ENCODE results near the gene GCSAM. TPM values are rescaled to one million over a fixed set of nuclear protein-coding genes. Genes with fewer than 3 reads are reported as not detected.
A peak's percentile ranks its signal among the peaks of the same experiment; 100 is the strongest.

GCSAM gene
- total RNA-seq, result under 1 TPM; 0.06 to 0.63 TPM
- polyA plus RNA-seq (ENCODE audit: insufficient read depth, low read depth, low replicate concordance), result 0.42 TPM
- long read RNA-seq, donor 1, result 0 reads
- long read RNA-seq, donor 2, result 0 reads

- no peak for TF ChIP-seq CTCF (IDR thresholded peaks at IDR 0.05)
- no peak for TF ChIP-seq POLR2A (IDR thresholded peaks at IDR 0.05)
- intact Hi-C loops (cut with DNase I; ENCODE audit: low total_unique reads), result no loop called here
- H3K9me3 ChIP-seq, result no peaks in the 10 kb centered on the region
- 49 to 74% methylated on average over 5 of the region's 5 CpGs for WGBS, 2 donors
- H3K27me3 ChIP-seq, result no peaks in the 10 kb centered on the region
- H3K36me3 ChIP-seq (ENCODE audit: low read depth, missing control alignments), result no peaks in the 10 kb centered on the region
- no peak within 1 kb of the TSS for H3K4me3 ChIP-seq
- H3K27ac ChIP-seq, result no peak within 1 kb of the TSS
- H3K4me1 ChIP-seq, result peaks cover 3% of the 10 kb centered on the region
- DNase-seq, result peak; percentile 30
Observed at GRCh38 chr3:112132975-112133448, at the start of gene GCSAM. GCSAM (minus strand) TSS chr3:112133248; CDS start chr3:112133120, 128 bp downstream.

GRCh38 chr3:112175646-112176045 lies 42.6 kb upstream of the GCSAM start:
- intact Hi-C loops (cut with DNase I; ENCODE audit: low total_unique reads), result no loop called here
- Histone ChIP-seq H3K36me3 (ENCODE audit: low read depth, missing control alignments) (no peaks in the 10 kb centered on the region), H3K27ac (no peak overlapping the region), H3K9me3 (no peaks in the 10 kb centered on the region), H3K27me3 (no peaks in the 10 kb centered on the region), H3K4me1 (no peaks in the 10 kb centered on the region), H3K4me3 (no peak overlapping the region)
- no peak for DNase-seq
- TF ChIP-seq POLR2A (IDR thresholded peaks at IDR 0.05), result no peak
- no peak for TF ChIP-seq CTCF (IDR thresholded peaks at IDR 0.05)
- WGBS, 2 donors, result 73 to 94% methylated on average over 3 to 6 of the region's 6 CpGs

GRCh38 chr3:112175037-112175436 lies 42.0 kb upstream of the GCSAM start:
- intact Hi-C loops (cut with DNase I; ENCODE audit: low total_unique reads), result no loop called here
- WGBS, 2 donors, result 93 to 96% methylated on average over 5 of the region's 5 CpGs
- no peaks in the 10 kb centered on the region for H3K27me3 ChIP-seq
- no peaks in the 10 kb centered on the region for H3K9me3 ChIP-seq
- DNase-seq, result no peak
- no peak overlapping the region for H3K27ac ChIP-seq
- H3K4me1 ChIP-seq, result no peaks in the 10 kb centered on the region
- H3K36me3 ChIP-seq (ENCODE audit: low read depth, missing control alignments), result no peaks in the 10 kb centered on the region
- no peak for TF ChIP-seq CTCF (IDR thresholded peaks at IDR 0.05)
- TF ChIP-seq POLR2A (IDR thresholded peaks at IDR 0.05), result no peak
- no peak overlapping the region for H3K4me3 ChIP-seq

GRCh38 chr3:112171144-112171543 lies 38.1 kb upstream of the GCSAM start:
- no peak for TF ChIP-seq POLR2A (IDR thresholded peaks at IDR 0.05)
- TF ChIP-seq CTCF (IDR thresholded peaks at IDR 0.05), result no peak
- H3K9me3 ChIP-seq, result no peaks in the 10 kb centered on the region
- no peak overlapping the region for H3K4me3 ChIP-seq
- H3K27me3 ChIP-seq, result no peaks in the 10 kb centered on the region
- H3K36me3 ChIP-seq (ENCODE audit: low read depth, missing control alignments), result no peaks in the 10 kb centered on the region
- H3K27ac ChIP-seq, result no peak overlapping the region
- 89 to 92% methylated on average over 3 of the region's 3 CpGs for WGBS, 2 donors
- H3K4me1 ChIP-seq, result no peaks in the 10 kb centered on the region
- no peak for DNase-seq
- intact Hi-C loops (cut with DNase I; ENCODE audit: low total_unique reads), result no loop called here

- intact Hi-C loops (cut with DNase I; ENCODE audit: low total_unique reads), result no loop called here
- DNase-seq, result no peak
- Histone ChIP-seq H3K4me1 (no peaks in the 10 kb centered on the region), H3K27ac (no peak overlapping the region), H3K9me3 (no peaks in the 10 kb centered on the region), H3K36me3 (ENCODE audit: low read depth, missing control alignments) (no peaks in the 10 kb centered on the region), H3K27me3 (no peaks in the 10 kb centered on the region), H3K4me3 (no peak overlapping the region)
- no peak for TF ChIP-seq POLR2A (IDR thresholded peaks at IDR 0.05)
- TF ChIP-seq CTCF (IDR thresholded peaks at IDR 0.05), result no peak
- WGBS, 2 donors, result 87 to 90% methylated on average over 2 of the region's 2 CpGs
Observed at GRCh38 chr3:112170046-112170445, 37.0 kb upstream of the GCSAM start.

Data from testis (tissue), 5 donors.